Mesenteric fat pad (tissue), 1 donor: ENCODE results near the gene TGFBR3L. TPM values are rescaled to one million over a fixed set of nuclear protein-coding genes. Genes with fewer than 3 reads are reported as not detected.
"Not testable (repeated sequence)": the region's sequence is repeated elsewhere in the genome, so short reads cannot be mapped to it uniquely, and the experiment has no call there.

Experiments
- DNase-seq: peaks from one replicate; pipeline ENCODE4 v3.0.0-alpha.2; 2020; ENCODE audit warnings: low spot score
- total RNA-seq: library from RNA; stranded (reverse); fragmentation: NEBNext Ultra II Directional; extraction: Animal tissue kit (Norgen Biotek cat#: 25700); gene quantifications from one replicate; pipeline ENCODE4 v1.2.1, GENCODE V29; 2021
- donor health status: DM: yes; HTN: yes; CAD: no.

TGFBR3L gene
- total RNA-seq, 1 donor from 2014 or later = not detected

- DNase-seq = no peak
Observed at GRCh38 chr19:7926727-7927604, 12.3 kb downstream of the TGFBR3L start.

- no peak for DNase-seq
Observed at GRCh38 chr19:7927605-7928333, 13.1 kb downstream of the TGFBR3L start.

- DNase-seq = no peak
Observed at GRCh38 chr19:7928334-7928706, 13.7 kb downstream of the TGFBR3L start.

- DNase-seq = no peak
Observed at GRCh38 chr19:7928741-7929701, 14.4 kb downstream of the TGFBR3L start.

- DNase-seq = not testable (repeated sequence)
Observed at GRCh38 chr19:7930030-7930429, 15.4 kb downstream of the TGFBR3L start.

- no peak for DNase-seq
Observed at GRCh38 chr19:7930765-7931164, 16.1 kb downstream of the TGFBR3L start.

GRCh38 chr19:7931221-7932061 is 16.8 kb downstream of the TGFBR3L start:
- DNase-seq = no peak

GRCh38 chr19:7932276-7932929 is 17.8 kb downstream of the TGFBR3L start:
- no peak for DNase-seq

GRCh38 chr19:7932930-7933300 is 18.3 kb downstream of the TGFBR3L start:
- DNase-seq = no peak

- DNase-seq = no peak
Observed at GRCh38 chr19:7933411-7933810, 18.8 kb downstream of the TGFBR3L start.

GRCh38 chr19:7933828-7934725 is 19.4 kb downstream of the TGFBR3L start:
- no peak for DNase-seq

GRCh38 chr19:7934766-7935165 is 20.1 kb downstream of the TGFBR3L start:
- DNase-seq = no peak

GRCh38 chr19:7940841-7941240 is 26.2 kb downstream of the TGFBR3L start:
- no peak for DNase-seq

GRCh38 chr19:7941895-7942596 is 27.4 kb downstream of the TGFBR3L start:
- DNase-seq = no peak

GRCh38 chr19:7942981-7943443 is 28.4 kb downstream of the TGFBR3L start:
- DNase-seq = no peak

- DNase-seq = peak; percentile 99
Observed at GRCh38 chr19:7943444-7944176, 29.0 kb downstream of the TGFBR3L start, which contains the start of gene TIMM44. Gene TIMM44 (minus strand): TSS chr19:7943666. CDS start chr19:7943651, 15 bp downstream.

GRCh38 chr19:7944177-7944761 is 29.6 kb downstream of the TGFBR3L start:
- no peak for DNase-seq
